GM12892 (cell line): ENCODE measurements around the gene ACTN1.

Source experiments
- POLR2A ChIP-seq: IDR thresholded peaks from 2 replicates; pipeline ENCODE4 v1.6.1; 2011; ENCODE audit warnings: low read depth, low read length, control low read depth
- POLR2AphosphoS5 ChIP-seq: IDR thresholded peaks from 2 replicates; pipeline ENCODE4 v1.6.1; 2011; ENCODE audit warnings: low read depth, low read length, control low read depth
- TAF1 ChIP-seq: IDR thresholded peaks from 2 replicates; pipeline ENCODE4 v1.6.1; 2011; ENCODE audit warnings: low read depth, mild to moderate bottlenecking, control low read depth, low read length, borderline replicate concordance

DNA sequence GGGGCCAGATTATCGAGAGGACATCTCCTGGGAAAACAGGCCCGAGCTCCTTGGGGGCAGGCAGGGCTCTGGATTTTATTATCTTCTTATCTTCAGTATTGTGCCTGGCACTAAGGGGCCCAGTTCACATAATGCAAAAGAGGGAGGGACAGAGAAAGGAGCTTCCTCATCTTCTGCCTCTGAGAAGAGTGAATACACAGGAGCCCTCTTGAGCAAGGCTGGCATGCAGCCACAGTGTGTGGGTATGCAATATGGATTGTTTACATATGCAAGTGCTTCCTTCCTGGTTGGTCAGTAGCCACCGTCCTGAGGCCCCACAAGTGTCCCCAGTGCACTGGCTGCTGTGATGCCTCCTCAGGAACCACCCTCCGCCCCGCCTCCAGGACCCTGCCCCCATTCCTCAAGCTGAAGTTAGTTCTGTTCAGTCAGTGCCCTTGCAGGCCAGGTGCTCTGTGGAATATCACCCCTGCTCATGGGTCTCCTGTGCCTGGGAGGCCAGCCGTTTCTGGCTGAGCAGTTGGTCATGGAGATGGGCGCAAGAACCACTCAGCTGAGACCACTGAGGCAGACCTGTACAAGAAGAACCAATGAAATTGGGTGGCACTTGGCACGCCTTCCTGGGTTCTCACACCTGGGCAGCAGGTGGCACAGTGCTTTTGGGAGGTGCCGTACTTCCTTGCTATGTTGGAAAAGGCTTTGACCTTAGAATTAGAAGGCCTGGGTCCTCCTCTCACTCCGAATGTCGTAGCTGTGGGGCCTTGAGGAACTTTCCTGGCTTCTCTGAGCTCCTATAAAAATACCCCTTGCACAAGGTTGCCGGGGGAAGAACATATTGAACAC, 35.1 kb upstream of the ACTN1 start:
- TF ChIP-seq POLR2A (no peak), POLR2AphosphoS5 (no peak), TAF1 (no peak)
